ENCODE data around the gene RPS18.

DNA sequence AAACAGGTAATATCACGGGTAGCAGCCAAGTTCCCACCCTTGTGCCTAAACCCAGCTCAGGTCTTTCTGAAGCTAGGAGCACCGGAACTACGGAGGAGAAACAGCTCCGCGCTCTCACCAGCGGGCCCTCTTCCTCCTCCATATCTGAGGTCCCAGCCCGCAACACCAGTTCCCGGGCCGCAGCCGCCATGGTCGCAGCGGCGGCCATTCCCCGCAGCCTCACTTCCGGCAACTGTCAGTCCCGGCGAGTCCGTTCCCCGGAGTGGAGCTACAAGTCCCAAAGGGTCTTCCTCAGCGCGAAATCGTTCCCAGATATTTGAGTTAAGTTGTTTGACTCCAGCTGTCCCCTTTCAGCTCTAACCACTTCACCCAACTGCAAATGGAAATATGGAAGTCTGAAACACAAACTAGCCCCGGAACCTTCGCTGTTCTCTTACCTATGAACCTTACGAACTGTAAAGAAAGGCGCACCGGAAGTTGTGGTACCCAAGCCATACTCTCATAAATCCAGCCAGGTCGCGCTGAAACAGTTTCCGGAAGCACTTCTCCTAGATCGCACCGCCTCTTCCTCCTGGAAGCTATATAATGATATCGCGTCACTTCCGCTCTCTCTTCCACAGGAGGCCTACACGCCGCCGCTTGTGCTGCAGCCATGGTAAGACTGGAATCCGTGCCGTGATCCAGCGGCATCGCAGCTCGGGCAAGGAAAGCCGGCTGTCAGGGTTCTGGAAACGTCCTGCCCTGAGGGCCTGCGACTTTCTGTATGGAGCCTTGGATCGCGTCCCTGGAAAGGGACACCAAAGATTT lies at the start of gene RPS18, which contains the start of gene VPS52:
- peak in 2 of 4 donors; percentile 1 to 21 for TF ChIP-seq EP300 (IDR thresholded peaks at IDR 0.05)
- peak in 1 of 6 experiments; percentile 23 for TF ChIP-seq CTCF (IDR thresholded peaks at IDR 0.05)
- peak; percentile 76 to 95 (median 78) for TF ChIP-seq POLR2A (IDR thresholded peaks at IDR 0.05)
- peak; percentile 96 to 99 for TF ChIP-seq POLR2AphosphoS5 (IDR thresholded peaks at IDR 0.05)
